Uterus (tissue), 4 donors: ENCODE results near the gene TMEM170A. TPM values are rescaled to one million over a fixed set of nuclear protein-coding genes. Genes with fewer than 3 reads are reported as not detected.

Experiments
- DNase-seq, 2 donors: peaks; one replicate each; pipeline ENCODE4 v3.0.0-alpha.2; 2019 to 2020
- H3K27ac ChIP-seq, 2 donors: fragments of 200-600 bp; sonication (generic); 1 replicate in 1 of 2; 2 replicates in 1 of 2; pipeline ENCODE4 v1.5.1; 2016 to 2018
- H3K27me3 ChIP-seq, 2 donors: fragments of 200-600 bp; sonication (generic); one replicate each; pipeline ENCODE4 v1.5.1; 2018 to 2019; ENCODE audit warnings: control low read depth in 1 of 2
- H3K36me3 ChIP-seq, 2 donors: fragments of 200-600 bp; sonication (generic); one replicate each; pipeline ENCODE4 v1.5.1; 2019; ENCODE audit warnings: control low read depth in 1 of 2
- H3K4me1 ChIP-seq, 2 donors: fragments of 200-600 bp; sonication (generic); one replicate each; pipeline ENCODE4 v1.5.1; 2018 to 2019; ENCODE audit warnings: control low read depth in 1 of 2
- H3K4me3 ChIP-seq, 2 donors: fragments of 200-600 bp; sonication (generic); 1 replicate in 1 of 2; 2 replicates in 1 of 2; pipeline ENCODE4 v1.5.1; 2018 to 2019; ENCODE audit warnings: mild to moderate bottlenecking in 1 of 2
- H3K9me3 ChIP-seq, 2 donors: fragments of 200-600 bp; sonication (generic); one replicate each; pipeline ENCODE4 v1.5.1; 2019; ENCODE audit warnings: control low read depth in 1 of 2
- POLR2A ChIP-seq, 2 donors: fragments of 450-650 bp; IDR thresholded peaks; one replicate each; pipeline ENCODE4 v1.6.1; 2016; ENCODE audit warnings: antibody characterized with exemption in 2 of 2, mild to moderate bottlenecking in 1 of 2, moderate library complexity in 1 of 2
- intact Hi-C: fragments of 100-400 bp; cut with DNase I; formaldehyde crosslinking; loops from one replicate; pipeline ENCODE4 v1.15.1; 2023; ENCODE audit warnings: low total_unique reads
- total RNA-seq, 4 donors: library from RNA; depleted of rRNA in 3 of 4; stranded (reverse); fragments of >200 nt in 3 of 4; gene quantifications; one replicate each; pipeline versions ENCODE4 v1.1.0 to v1.2.4, GENCODE V29; 2014 to 2023
- TF ChIP-seq, protein P1 (sequence below), 4 experiments: fragments of 200-600 bp in 2 of 4; fragments of 450-650 bp in 2 of 4; sonication (generic) in 2 of 4; IDR thresholded peaks; one replicate each; pipeline ENCODE4 v1.5.1; 2016 to 2019; ENCODE audit warnings: antibody characterized with exemption in 4 of 4, mild to moderate bottlenecking in 2 of 4, moderate library complexity in 1 of 4
- donor health status: DM: yes; HTN: yes; CAD: no.

Gene TMEM170A
- total RNA-seq, 4 donors from 2014 or later = 10.0 to 69.5 (median 21.4) TPM

DNA sequence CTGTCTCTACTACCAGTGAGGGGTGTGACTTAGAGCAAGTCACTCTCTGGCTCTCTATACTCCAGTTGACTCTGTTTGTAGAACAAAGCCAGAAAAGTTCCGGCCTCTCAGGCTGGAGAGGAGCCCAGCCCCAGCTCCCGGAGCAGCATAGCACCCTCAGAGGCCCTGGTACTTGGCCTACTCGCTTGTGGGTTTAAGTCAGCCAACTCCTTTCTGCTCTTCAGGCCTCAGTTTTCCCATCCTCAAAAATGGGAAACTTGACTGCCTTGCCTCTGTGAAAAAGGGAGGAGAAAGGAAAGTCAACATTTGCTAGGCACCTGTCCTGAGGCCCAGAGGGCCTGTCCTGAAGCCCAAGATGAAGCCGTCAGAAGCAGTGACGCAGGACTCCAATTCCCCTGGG lies 29.7 kb upstream of the TMEM170A start:
- no peak for DNase-seq
- intact Hi-C loops = no loop called here
- Histone ChIP-seq H3K27ac (no peak overlapping the region), H3K27me3 (no peaks in the 10 kb centered on the region), H3K9me3 (no peaks in the 10 kb centered on the region), H3K36me3 (no peaks in the 10 kb centered on the region), H3K4me3 (no peak overlapping the region), H3K4me1 (peaks cover 0 to 12% of the 10 kb centered on the region in 2 donors)
- TF ChIP-seq POLR2A (IDR thresholded peaks at IDR 0.05) = no peak
- TF ChIP-seq, protein P1, sequence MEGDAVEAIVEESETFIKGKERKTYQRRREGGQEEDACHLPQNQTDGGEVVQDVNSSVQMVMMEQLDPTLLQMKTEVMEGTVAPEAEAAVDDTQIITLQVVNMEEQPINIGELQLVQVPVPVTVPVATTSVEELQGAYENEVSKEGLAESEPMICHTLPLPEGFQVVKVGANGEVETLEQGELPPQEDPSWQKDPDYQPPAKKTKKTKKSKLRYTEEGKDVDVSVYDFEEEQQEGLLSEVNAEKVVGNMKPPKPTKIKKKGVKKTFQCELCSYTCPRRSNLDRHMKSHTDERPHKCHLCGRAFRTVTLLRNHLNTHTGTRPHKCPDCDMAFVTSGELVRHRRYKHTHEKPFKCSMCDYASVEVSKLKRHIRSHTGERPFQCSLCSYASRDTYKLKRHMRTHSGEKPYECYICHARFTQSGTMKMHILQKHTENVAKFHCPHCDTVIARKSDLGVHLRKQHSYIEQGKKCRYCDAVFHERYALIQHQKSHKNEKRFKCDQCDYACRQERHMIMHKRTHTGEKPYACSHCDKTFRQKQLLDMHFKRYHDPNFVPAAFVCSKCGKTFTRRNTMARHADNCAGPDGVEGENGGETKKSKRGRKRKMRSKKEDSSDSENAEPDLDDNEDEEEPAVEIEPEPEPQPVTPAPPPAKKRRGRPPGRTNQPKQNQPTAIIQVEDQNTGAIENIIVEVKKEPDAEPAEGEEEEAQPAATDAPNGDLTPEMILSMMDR (IDR thresholded peaks at IDR 0.05) = no peak

DNA sequence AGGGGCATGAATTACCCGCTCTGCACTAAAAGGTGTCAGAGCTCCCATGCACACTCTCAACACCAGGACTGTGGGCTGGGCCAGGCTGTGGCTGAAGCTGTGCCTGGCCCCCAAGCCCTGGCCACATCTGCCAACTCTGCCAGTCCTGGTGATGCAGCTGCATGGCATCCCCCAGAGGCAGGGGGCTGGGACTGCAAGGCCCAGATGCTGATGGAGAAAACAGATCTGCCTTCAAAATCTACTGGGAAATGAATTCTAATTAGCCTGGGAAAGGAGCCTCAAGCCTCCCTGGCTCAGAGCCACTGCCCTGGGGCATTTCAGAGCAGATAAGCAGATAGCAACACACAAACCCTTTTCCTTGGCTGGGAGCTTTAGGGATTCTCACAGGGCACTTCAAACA lies 27.4 kb upstream of the TMEM170A start:
- H3K27me3 ChIP-seq = no peaks in the 10 kb centered on the region

DNA sequence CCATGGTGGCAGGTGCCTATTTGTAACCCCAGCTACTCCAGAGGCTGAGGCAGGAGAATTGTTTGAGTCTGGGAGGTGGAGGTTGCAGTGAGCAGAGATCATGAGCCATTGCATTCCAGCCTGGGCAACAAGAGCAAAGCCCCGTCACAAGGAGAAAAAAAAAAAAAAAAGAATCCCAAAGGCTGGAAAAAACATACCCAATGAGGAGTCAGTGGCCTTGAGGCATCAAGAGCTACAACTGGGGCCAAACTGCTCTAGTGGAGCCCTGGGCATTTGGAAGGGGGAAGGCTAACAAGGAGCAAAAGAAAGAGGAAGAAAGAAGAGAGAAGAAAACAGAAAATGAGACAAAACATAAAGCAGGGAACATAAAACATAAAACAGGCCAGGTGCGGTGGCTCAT lies 23.8 kb upstream of the TMEM170A start:
- intact Hi-C loops = no loop called here
- no peak for TF ChIP-seq POLR2A (IDR thresholded peaks at IDR 0.05)
- TF ChIP-seq, protein P1 (IDR thresholded peaks at IDR 0.05) = no peak
- DNase-seq = no peak
- Histone ChIP-seq H3K36me3 (no peaks in the 10 kb centered on the region), H3K27me3 (no peaks in the 10 kb centered on the region), H3K4me3 (no peak overlapping the region), H3K9me3 (no peaks in the 10 kb centered on the region), H3K4me1 (no peaks in the 10 kb centered on the region), H3K27ac (no peak overlapping the region)

More for the DNA sequence above, 27.4 kb upstream of the TMEM170A start:
- Histone ChIP-seq H3K36me3 (no peaks in the 10 kb centered on the region), H3K27ac (no peak overlapping the region), H3K9me3 (no peaks in the 10 kb centered on the region), H3K4me1 (peaks cover 0 to 12% of the 10 kb centered on the region in 2 donors), H3K4me3 (no peak overlapping the region)
- intact Hi-C loops = no loop called here
- no peak for DNase-seq
- TF ChIP-seq, protein P1 (IDR thresholded peaks at IDR 0.05) = no peak
- TF ChIP-seq POLR2A (IDR thresholded peaks at IDR 0.05) = no peak

DNA sequence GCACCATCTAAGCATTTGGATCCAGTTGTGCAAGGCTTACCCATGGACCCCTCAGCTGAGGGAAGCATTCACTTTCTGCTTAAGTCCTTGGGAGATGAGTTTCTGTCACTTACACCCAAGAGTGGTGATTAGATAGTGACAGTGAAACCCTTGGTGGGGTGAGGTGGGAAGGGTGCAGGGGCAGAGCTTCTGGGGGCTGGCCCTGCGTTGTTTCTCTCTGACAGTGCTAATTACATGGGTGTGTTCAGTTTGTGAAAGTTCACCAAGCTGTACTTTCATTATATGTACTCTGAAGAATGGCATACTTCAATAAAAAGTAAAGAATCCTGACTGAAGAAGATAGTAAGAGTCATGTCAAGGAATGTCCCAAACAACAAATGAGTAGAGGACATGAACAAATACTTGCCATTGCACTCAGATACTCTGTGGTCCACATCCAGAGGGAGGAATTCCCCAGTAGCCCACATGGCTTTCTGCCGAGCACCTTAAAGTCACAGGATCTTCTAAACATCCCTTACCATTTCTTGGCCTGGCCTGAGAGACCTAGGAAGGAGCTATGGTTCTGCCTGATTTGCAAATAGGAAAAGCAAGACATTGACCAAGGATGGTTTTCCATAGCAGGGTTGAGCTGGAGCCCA lies 22.3 kb upstream of the TMEM170A start:
- DNase-seq = no peak
- TF ChIP-seq, protein P1 (IDR thresholded peaks at IDR 0.05) = no peak
- TF ChIP-seq POLR2A (IDR thresholded peaks at IDR 0.05) = no peak
- Histone ChIP-seq H3K4me3 (no peak overlapping the region), H3K9me3 (no peaks in the 10 kb centered on the region), H3K36me3 (no peaks in the 10 kb centered on the region), H3K27ac (no peak overlapping the region), H3K27me3 (no peaks in the 10 kb centered on the region), H3K4me1 (no peaks in the 10 kb centered on the region)
- intact Hi-C loops = no loop called here

DNA sequence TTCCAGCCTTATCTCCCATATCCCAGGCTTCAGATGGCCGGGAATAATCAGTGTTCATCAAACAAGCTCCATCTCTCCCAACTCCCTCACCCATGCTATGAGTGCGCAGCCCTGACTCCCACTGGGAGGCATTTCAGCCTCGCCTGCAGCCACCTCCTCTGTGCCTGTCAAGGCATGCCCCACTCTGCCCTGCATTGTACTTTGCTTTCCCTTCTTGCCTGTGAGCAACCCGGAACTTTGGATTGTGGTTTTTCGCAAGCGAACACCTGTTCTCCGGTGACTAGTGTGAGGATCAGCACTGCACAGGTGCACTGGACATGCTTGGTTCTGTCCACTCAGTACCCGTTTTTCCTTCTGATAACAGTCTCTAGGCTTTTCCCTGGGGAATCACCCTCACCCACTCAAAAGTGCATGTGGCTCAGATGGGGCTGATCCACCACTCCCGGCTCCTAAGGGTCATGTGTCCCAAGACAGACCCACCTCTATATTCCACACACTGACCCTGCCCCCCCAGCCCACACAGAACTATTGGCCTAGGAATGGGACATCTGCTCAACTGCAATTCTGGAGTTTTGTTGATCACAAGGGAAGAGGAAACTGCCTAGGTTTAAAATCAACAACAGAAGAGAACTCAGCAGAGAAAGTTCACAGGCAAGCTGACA lies 21.7 kb upstream of the TMEM170A start:
- intact Hi-C loops = no loop called here
- Histone ChIP-seq H3K4me3 (no peak overlapping the region), H3K9me3 (no peaks in the 10 kb centered on the region), H3K27ac (no peak overlapping the region), H3K36me3 (no peaks in the 10 kb centered on the region), H3K27me3 (no peaks in the 10 kb centered on the region), H3K4me1 (no peaks in the 10 kb centered on the region)
- TF ChIP-seq, protein P1 (IDR thresholded peaks at IDR 0.05) = no peak
- no peak for TF ChIP-seq POLR2A (IDR thresholded peaks at IDR 0.05)
- no peak for DNase-seq
